H1 (cell line): ENCODE results near the gene NMRK2. TPM values are rescaled to one million over a fixed set of nuclear protein-coding genes. Genes with fewer than 3 reads are reported as not detected.

Source experiments
- RNF2 ChIP-seq: fragments of 200-900, 300-1000 bp; sonication (generic); IDR thresholded peaks from 2 replicates; pipeline ENCODE4 v1.7.1; 2016; ENCODE audit warnings: borderline replicate concordance, low read depth, mild to moderate bottlenecking, antibody characterized with exemption, low read length; ENCODE audit not compliant: poor library complexity, severe bottlenecking; ENCODE audit errors: missing control alignments
- SIN3A ChIP-seq, 2 experiments: IDR thresholded peaks in 1 of 2; conservative IDR thresholded peaks in 1 of 2; 2 replicates each; pipeline ENCODE4 v1.6.1; 2011 to 2012; ENCODE audit warnings: low read length in 2 of 2, improper control_type of control experiment in 1 of 2, low read depth in 1 of 2, mild to moderate bottlenecking in 1 of 2
- TAF7 ChIP-seq: optimal IDR thresholded peaks from 2 replicates; pipeline ENCODE3; 2011; ENCODE audit warnings: low read depth, mild to moderate bottlenecking, inconsistent platforms, low read length, moderate library complexity, borderline replicate concordance
- USF2 ChIP-seq: IDR thresholded peaks from 2 replicates; pipeline ENCODE4 v1.6.1; 2011; ENCODE audit warnings: low read length, improper control_type of control experiment
- polyA plus RNA-seq, 7 experiments: library from polyadenylated mRNA; depleted of rRNA in 3 of 7; stranded (reverse) in 5 of 7; unstranded in 2 of 7; fragments of >200 nt in 5 of 7; fragments of 200-250 nt in 2 of 7; gene quantifications; 1 replicate in 5 of 7; 2 replicates in 1 of 7; 4 replicates in 1 of 7; pipeline versions ENCODE4 v1.2.1 to v1.2.3, GENCODE V29; 2011 to 2013; ENCODE audit warnings: missing spikeins in 2 of 7, mixed read lengths in 2 of 7
- total RNA-seq: library from RNA; stranded (reverse); fragmentation: NEBNext Ultra II Directional; extraction: Animal tissue kit (Norgen Biotek cat#: 25700); gene quantifications from 2 replicates; pipeline ENCODE4 v1.2.1, GENCODE V29; 2021

Gene NMRK2
- total and polyA plus RNA-seq, 2 of the 8 experiments (the other 6 are each of a cell fraction or from before 2014, with no cell fraction given): 87.4 to 206 TPM

GRCh38 chr19:3983936-3984583 lies 51.2 kb downstream of the NMRK2 start (continued):
- TF ChIP-seq TAF7: peak; percentile 17
- no peak for TF ChIP-seq USF2
- TF ChIP-seq RNF2: no peak
- peak in 1 of 2 experiments; percentile 56; a peak in 1 of 4 replicates for TF ChIP-seq SIN3A (conservative IDR thresholded peaks at IDR 0.05 in 1 of 2, IDR thresholded peaks at IDR 0.05 in 1 of 2; ENCODE audit: low read depth in 1 of 2, low read length in 2 of 2)
